Hepatic stellate cell (primary cell): ENCODE results near the gene MITF.

Experiments used
- DNase-seq: peaks from one replicate; pipeline ENCODE4 v3.0.0; 2011; ENCODE audit warnings: low spot score

The MITF gene

GRCh38 chr3:69725994-69726571 lies 13.2 kb upstream of the MITF start:
- DNase-seq, result no peak

- no peak for DNase-seq
These were observed 9.9 kb upstream of the MITF start for GRCh38 chr3:69729147-69729919.

GRCh38 chr3:69731080-69731479 lies 8.2 kb upstream of the MITF start:
- DNase-seq, result no peak

GRCh38 chr3:69735893-69736292 lies 3.4 kb upstream of the MITF start:
- DNase-seq, result no peak

DNA sequence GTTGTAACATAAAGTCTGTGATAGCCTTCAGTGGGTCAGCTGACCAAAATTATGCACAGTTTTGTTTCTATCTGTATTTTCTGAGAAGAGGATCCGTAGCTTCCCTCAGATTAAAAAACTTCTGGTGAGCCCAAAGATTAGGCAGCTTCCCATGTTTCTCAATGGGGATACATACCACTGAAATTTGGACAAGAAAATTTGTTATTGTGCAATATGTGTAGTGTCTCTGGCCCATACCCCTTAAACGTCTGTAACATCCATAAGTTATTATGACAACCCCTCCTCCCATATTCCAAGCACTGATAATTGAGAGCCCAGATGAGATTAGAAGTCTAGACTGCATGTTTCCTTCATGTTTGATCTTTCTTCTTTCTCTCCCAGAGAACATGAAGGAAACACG lies 1.9 kb upstream of the MITF start:
- no peak for DNase-seq

DNA sequence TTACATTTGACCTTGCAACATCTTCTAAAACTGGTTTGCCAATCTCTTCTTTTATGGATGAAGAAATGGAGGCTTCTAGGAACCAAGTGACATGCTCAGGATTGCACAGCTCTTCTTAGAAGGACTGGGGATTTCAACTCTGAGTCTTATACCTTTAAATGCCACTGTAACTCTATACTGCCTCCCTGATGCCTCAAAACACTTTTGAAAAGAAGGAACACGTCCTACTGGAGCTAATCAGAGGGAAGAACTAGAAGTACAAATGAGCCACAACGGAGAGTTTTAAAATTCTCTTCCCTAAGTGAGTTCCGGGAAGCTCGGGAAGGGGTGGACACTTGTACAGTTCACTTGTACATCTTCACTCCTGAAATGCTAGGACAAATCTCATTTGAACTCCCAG lies 949 bp upstream of the MITF start:
- DNase-seq, result no peak

GRCh38 chr3:69738859-69739203 lies 433 bp upstream of the MITF start:
- DNase-seq, result no peak

DNA sequence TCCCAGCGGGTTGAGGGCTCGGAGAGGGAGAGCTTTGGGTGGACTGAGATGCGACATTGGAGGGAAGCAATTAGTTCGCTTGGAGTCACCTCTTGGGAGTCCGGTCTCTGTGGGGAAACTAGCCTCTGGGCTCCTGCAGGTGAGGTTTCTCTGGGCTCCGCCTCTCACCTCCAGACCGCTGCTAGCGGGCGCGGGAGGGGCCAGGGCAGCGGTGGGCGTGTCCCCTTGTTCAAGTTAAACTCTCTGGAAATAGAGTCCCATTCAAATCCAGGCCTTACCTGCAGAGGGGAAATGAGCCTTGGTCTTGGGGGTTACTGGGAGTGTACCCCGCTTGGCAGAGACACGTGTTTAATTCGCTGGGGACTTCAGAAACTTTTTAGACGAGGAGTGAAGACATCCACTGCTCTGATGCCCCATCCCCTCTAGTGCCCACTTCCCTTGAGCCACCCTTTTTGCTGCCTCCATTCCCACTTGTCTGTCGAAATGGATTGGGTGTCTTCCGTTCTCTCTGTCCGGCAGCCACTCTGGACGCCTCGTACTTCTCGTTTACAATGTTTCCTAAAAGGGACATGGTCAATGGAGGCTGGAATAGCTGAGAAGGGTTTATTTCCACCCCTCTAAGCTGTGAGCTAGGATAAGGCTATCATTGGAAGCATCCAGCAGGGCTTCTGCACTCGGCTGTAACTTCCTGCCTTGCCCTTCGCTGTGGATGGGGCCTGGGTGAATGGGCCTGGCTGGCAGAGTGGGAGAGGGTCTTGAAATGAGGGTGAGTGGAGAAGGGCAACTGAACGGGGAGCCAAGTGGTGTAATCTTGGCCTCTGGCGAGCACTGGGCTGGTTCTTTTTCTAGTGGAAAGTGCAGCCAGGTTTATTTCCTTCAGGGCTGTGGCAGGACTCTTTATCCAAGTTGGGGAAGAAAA lies 1.1 kb downstream of the MITF start:
- no peak for DNase-seq

DNA sequence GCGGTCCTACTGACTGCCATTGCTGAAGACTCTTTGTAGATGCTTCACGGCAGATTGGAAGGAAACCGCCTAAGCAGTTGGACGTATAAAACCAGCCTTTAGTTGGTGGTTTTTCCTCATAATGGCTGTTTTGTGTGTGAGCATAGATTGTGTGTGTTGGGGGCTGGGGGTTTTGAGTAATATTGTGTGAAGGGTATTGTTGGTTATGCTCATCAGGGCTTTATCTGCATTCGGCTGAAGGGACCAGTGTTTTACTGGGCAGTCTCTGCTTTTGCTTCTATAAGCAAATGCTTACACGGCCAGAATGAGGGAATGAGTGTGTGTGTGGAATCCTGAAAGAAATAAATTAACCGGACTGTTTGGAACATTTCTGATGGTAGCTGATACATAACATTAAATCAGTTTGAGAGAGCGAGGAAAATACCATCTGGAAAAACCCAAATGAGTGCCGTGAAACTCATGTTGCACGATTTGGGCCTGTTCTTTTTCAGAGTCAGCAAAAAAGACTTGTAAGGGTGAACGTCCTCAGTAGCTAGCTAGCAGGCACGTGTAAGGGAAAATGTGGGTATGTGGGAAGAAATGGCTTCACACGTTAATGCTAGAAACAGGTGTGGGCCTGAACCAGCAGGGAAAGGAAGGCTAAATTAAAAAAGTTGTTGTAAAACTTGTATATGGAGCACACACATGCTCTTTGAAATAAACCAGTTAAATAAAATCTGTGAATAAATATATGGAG lies 1.9 kb downstream of the MITF start:
- no peak for DNase-seq

GRCh38 chr3:69742391-69742790 lies 3.1 kb downstream of the MITF start:
- no peak for DNase-seq

DNA sequence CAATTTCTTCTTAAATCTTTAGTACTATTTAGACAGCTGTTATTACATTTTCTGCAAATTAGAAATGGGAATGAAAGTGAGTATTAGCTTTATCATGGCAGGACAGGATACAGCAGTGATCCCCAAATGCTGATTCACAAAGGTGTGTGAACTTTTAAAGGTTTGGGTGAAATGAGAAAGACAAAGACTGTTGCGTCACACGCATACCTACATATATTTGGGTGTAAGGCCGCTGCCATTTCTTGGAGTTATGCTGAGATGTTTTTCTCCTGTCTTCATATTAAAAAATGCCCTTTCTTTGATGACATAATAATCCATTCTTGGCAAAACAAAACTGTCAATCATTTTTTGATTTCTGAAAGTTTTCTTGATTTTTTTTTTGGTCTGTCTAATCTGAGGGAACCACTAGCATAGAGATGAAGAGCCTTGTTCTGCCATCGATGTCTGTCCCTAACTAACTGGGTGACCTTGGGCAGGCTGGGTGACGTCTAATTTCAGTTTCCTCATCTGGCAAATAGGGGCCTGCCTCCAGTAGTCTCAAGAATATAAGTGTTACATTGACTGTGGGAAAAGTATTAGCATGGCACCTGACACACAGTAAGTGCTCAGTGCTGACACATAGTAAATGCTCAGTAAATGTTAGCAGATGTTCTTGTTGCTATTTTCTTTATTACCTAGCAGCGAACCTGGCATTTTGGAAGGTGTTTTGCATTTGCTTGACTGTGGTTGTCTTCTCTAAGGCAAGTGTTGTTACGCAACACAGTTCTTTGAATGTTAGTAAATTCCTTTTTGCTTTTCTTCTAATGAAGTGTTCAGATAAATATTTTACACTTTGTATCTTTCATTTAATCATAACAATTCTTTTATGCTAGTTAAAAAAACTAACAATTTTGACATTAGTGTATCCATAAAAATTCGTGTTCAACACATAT lies 5.0 kb downstream of the MITF start:
- no peak for DNase-seq

DNA sequence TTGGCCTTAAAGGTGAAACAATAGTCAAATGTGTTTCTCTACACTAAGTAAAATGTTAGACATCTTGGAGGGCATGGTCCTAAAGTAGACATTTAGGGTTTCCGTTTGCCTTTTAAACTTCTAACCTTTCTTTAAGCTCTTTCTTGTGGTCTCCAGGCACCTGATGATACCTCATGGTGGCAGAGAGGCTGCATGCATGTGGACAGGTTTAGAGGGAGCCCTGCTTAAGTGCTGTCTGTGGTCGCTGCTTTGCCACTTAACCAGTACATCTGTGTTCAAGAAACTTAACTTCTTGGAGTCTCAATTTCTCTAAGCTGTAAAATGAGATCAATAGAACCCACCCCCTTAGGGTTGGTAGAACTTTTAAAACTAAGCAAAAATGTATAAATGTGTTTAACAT lies 6.2 kb downstream of the MITF start:
- DNase-seq, result no peak

DNA sequence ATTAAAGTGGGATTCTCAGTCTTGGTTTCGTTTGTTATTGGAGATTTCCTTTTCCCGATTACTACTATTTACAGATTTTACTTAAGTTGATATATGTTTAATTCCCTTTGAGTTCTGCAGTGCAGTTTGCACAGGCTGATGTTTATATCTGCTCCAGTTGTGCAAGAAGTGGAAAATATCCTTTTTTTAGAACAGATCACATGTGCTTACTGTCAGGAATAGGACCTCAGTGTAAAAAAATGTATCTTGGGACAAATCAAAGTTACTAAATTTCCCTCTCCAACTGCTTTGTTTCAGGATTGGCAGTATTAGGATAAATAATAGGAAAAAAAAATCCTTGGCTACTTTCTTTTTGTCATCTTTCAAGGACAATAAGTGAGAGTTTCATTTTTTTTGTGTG lies 6.9 kb downstream of the MITF start:
- DNase-seq, result no peak

GRCh38 chr3:69747511-69748258 lies 8.4 kb downstream of the MITF start:
- no peak for DNase-seq

DNA sequence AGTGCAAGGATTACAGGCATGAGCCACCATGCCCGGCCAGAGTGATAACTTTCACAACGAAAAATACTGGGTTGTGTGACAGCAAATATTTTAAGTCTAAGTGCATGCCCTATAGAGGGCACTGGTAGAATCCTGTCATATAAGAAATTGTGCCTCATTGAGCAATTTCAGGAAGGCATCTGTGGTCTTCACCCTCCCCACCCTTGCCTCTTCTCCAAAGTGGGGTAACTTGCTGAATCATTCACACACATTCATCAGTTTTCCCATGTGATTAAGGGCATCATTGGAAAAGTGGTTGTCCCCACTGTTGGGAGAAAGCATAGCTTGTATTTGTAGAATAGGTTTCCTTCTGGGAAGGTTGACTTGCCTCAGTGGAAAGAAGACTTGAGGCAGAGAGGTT lies 9.2 kb downstream of the MITF start:
- DNase-seq, result no peak

DNA sequence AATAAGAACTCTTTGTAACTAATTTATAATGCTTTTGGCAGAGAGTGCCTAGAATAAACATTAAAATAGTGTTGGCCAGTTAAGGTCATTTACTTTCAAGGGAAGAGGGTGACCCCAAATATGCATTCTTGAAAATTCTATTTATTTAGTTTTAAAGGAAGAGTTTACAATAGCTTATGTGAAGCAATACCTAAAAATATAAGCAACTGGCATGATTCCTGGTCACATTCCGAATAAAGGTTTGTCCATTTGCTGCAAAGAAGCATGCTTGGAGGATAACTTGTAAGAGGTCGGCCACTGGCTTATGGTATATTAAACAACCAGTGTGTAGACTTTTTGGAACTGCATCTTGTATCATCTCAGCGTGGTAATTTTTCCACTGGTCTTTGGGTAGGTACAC lies 10.2 kb downstream of the MITF start:
- DNase-seq, result no peak

- DNase-seq, result no peak
These were observed 11.3 kb downstream of the MITF start for GRCh38 chr3:69750549-69750948.

DNA sequence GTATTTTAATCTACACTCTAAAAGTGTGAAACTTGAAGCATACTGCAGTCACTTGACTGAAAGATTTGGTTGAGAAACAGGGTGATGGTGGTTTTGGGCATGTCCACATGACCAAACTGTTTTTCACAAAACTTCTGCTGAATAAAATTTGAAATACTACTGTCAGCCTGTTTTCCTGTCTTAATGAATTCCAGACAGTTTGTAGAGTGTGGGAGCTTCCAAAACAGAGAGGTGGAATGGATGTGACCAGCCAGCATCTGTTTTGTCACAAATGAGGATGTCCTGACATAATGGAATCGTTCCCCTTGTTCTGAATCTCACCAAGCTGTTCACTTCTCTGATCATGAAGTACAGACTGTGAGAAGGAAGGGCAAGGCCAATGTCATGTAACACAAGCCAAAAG lies 11.8 kb downstream of the MITF start:
- DNase-seq, result no peak

DNA sequence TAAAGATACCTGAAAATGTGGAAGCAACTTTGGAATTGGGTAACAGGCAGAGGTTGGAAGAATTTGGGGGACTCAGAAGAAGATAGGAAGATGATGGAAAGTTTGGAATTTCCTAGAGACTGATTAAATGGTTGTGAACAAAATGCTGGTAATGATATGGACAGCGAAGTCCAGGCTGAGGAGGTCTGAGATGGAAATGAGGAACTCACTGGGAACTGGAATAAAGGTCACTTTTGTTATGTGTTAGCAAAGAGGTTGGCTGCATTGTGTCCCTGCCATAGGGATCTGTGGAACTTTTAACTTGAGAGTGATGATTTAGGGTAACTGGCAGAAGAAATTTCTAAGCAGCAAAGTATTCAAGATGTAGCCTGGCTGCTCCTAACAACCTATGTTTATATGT lies 13.0 kb downstream of the MITF start:
- no peak for DNase-seq

GRCh38 chr3:69753179-69753775 lies 14.0 kb downstream of the MITF start:
- no peak for DNase-seq
